ENCODE data around the gene FHOD3.

DNA sequence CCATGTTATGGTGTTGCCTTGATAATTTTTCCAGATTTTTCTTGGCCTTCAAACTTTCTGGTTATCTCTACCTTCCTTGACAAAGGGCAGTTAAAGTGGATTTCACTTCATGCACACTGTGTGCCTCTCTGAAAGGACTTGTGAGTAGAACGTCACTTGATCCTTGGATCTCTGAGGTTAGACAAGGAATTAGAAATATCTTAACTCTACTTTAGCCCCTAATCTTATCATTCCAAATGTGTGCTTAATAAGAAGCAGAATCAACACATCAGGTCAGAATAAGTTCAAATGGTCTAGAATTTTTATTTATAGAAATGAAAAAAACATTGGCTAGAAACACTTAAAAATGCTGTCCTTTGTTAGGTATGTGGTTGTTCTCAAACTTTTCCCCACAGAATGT is 325.6 kb downstream of the FHOD3 start:
- TF ChIP-seq, protein P1, sequence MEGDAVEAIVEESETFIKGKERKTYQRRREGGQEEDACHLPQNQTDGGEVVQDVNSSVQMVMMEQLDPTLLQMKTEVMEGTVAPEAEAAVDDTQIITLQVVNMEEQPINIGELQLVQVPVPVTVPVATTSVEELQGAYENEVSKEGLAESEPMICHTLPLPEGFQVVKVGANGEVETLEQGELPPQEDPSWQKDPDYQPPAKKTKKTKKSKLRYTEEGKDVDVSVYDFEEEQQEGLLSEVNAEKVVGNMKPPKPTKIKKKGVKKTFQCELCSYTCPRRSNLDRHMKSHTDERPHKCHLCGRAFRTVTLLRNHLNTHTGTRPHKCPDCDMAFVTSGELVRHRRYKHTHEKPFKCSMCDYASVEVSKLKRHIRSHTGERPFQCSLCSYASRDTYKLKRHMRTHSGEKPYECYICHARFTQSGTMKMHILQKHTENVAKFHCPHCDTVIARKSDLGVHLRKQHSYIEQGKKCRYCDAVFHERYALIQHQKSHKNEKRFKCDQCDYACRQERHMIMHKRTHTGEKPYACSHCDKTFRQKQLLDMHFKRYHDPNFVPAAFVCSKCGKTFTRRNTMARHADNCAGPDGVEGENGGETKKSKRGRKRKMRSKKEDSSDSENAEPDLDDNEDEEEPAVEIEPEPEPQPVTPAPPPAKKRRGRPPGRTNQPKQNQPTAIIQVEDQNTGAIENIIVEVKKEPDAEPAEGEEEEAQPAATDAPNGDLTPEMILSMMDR (IDR thresholded peaks at IDR 0.05; ENCODE audit: control extremely low read depth in 1 of 3, insufficient read depth in 1 of 3, low read depth in 1 of 3, low read length in 3 of 3) = no peak
- TF ChIP-seq POLR2AphosphoS5 (IDR thresholded peaks at IDR 0.05; ENCODE audit: low read depth, low read length) = no peak
- TF ChIP-seq MAFK (IDR thresholded peaks at IDR 0.05; ENCODE audit: low read depth, low read length) = no peak
- no peak for TF ChIP-seq POLR2A (IDR thresholded peaks at IDR 0.05; ENCODE audit: control extremely low read depth in 1 of 2, low read depth in 2 of 2, low read length in 2 of 2)
